ENCODE results near the gene TCTN1.
"Not testable (repeated sequence)": the region's sequence is repeated elsewhere in the genome, so short reads cannot be mapped to it uniquely, and the experiment has no call there.

The TCTN1 gene

GRCh38 chr12:110590059-110590458 is 23.9 kb upstream of the TCTN1 start:
- Mint-ChIP-seq H3K4me3 (no peak overlapping the region), H3K27ac (no peak overlapping the region), H3K9me3 (no peaks in the 10 kb centered on the region), H3K4me1 (peaks cover 24% of the 10 kb centered on the region), H3K27me3 (ENCODE audit: low read depth, poor library complexity) (peaks cover 13% of the 10 kb centered on the region), H3K36me3 (ENCODE audit: low read depth) (no peaks in the 10 kb centered on the region)
- no peak for DNase-seq
- TF ChIP-seq CTCF (IDR thresholded peaks at IDR 0.05) = no peak

- DNase-seq = no peak
- H3K27me3 Mint-ChIP-seq (ENCODE audit: low read depth, poor library complexity) = peaks cover 17% of the 10 kb centered on the region
- no peak for TF ChIP-seq CTCF (IDR thresholded peaks at IDR 0.05)
- no peak overlapping the region for H3K4me3 Mint-ChIP-seq
- H3K36me3 Mint-ChIP-seq (ENCODE audit: low read depth) = no peaks in the 10 kb centered on the region
- peak overlapping the region; percentile 93 for H3K27ac Mint-ChIP-seq
- peaks cover 16% of the 10 kb centered on the region for H3K4me1 Mint-ChIP-seq
- no peaks in the 10 kb centered on the region for H3K9me3 Mint-ChIP-seq
Observed at GRCh38 chr12:110590806-110591326, 23.1 kb upstream of the TCTN1 start.

- Mint-ChIP-seq H3K4me3 (peak overlapping the region; percentile 39), H3K36me3 (ENCODE audit: low read depth) (no peaks in the 10 kb centered on the region), H3K27ac (peak overlapping the region; percentile 93), H3K27me3 (ENCODE audit: low read depth, poor library complexity) (peaks cover 19% of the 10 kb centered on the region), H3K4me1 (peaks cover 15% of the 10 kb centered on the region), H3K9me3 (no peaks in the 10 kb centered on the region)
- DNase-seq = peak; percentile 19
- no peak for TF ChIP-seq CTCF (IDR thresholded peaks at IDR 0.05)
Observed at GRCh38 chr12:110591451-110592051, 22.4 kb upstream of the TCTN1 start.

- peak overlapping the region; percentile 39 for H3K4me3 Mint-ChIP-seq
- no peak for TF ChIP-seq CTCF (IDR thresholded peaks at IDR 0.05)
- DNase-seq = no peak
- H3K27ac Mint-ChIP-seq = peak overlapping the region; percentile 80
- peaks cover 15% of the 10 kb centered on the region for H3K4me1 Mint-ChIP-seq
- H3K27me3 Mint-ChIP-seq (ENCODE audit: low read depth, poor library complexity) = peaks cover 20% of the 10 kb centered on the region
- H3K9me3 Mint-ChIP-seq = no peaks in the 10 kb centered on the region
- H3K36me3 Mint-ChIP-seq (ENCODE audit: low read depth) = no peaks in the 10 kb centered on the region
Observed at GRCh38 chr12:110592078-110592477, 21.9 kb upstream of the TCTN1 start.

GRCh38 chr12:110592919-110593318 is 21.0 kb upstream of the TCTN1 start:
- peaks cover 15% of the 10 kb centered on the region for H3K4me1 Mint-ChIP-seq
- H3K4me3 Mint-ChIP-seq; H3K36me3 Mint-ChIP-seq (ENCODE audit: low read depth); H3K9me3 Mint-ChIP-seq; H3K27ac Mint-ChIP-seq; DNase-seq: not testable (repeated sequence)
- peaks cover 22% of the 10 kb centered on the region for H3K27me3 Mint-ChIP-seq (ENCODE audit: low read depth, poor library complexity)

GRCh38 chr12:110597885-110598284 is 16.0 kb upstream of the TCTN1 start:
- H3K36me3 Mint-ChIP-seq (ENCODE audit: low read depth) = no peaks in the 10 kb centered on the region
- peaks cover 22% of the 10 kb centered on the region for H3K27me3 Mint-ChIP-seq (ENCODE audit: low read depth, poor library complexity)
- no peak for TF ChIP-seq CTCF (IDR thresholded peaks at IDR 0.05)
- no peak for DNase-seq
- H3K9me3 Mint-ChIP-seq = no peaks in the 10 kb centered on the region
- H3K27ac Mint-ChIP-seq = no peak overlapping the region
- H3K4me1 Mint-ChIP-seq = no peaks in the 10 kb centered on the region
- H3K4me3 Mint-ChIP-seq = no peak overlapping the region
